ENCODE data around the gene SLC7A6.

The SLC7A6 gene

GRCh38 chr16:68298907-68299561, 34.7 kb downstream of the SLC7A6 start:
- DNase-seq (ENCODE audit: low read depth in 4 of 4, low spot score in 1 of 4): no peak

- DNase-seq (ENCODE audit: low read depth in 4 of 4, low spot score in 1 of 4): no peak
Measured at GRCh38 chr16:68299571-68300453, 35.5 kb downstream of the SLC7A6 start.

DNA sequence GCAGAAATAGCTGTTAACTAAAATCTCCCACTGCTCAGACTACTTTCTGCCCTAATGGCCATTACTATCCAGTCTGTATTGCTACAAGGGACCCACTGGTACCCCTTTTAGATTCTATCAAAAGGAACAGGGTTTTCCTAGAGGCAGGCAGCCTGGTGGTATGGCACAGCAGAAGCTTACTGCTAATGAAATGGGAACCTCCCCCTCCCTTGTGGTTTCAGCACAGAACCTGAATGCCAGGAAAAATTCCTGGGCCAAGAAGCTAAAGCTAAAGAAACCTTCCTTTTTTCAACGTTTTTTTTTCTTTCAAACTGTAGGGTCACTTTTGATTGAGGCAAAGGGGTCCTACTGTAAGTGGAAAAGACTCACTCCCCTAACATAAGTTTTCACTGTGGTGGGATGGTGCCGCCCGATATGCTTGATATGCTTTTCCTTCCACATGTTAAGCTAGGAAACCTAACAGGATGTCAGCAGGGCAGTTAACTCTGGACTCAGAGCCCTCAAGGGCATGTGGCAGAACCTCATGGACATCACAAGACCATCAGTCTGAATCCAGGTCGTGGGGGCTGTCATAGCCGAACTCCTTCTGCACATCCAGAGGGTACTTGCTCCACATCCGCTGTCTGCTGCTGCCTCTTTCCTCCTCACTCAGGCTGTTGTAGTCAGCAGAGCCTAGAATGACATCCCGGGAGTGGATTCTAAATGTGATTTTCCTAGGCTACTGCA, 36.6 kb downstream of the SLC7A6 start:
- DNase-seq (ENCODE audit: low read depth in 4 of 4, low spot score in 1 of 4): no peak

DNA sequence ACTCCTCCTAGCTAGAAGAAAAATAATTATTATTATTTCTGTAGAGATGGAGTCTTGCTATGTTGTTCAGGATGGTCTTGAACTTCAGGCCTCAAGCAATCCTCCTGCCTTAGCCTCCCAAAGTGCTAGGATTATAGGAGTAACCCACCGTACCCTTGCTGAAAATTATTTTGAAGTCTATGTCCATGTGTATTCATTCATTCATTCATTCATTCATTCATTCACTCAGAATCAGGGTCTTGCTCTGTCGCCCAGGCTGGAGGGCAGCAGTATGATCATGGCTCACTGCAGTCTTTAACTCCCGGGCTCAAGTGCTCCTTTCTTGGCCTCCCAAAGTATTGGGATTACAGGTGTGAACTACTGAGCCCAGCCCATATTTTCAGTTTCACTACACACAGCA, 42.3 kb downstream of the SLC7A6 start:
- no peak for DNase-seq (ENCODE audit: low read depth in 4 of 4, low spot score in 1 of 4)

GRCh38 chr16:68309799-68310198, 45.5 kb downstream of the SLC7A6 start:
- DNase-seq (ENCODE audit: low read depth in 4 of 4, low spot score in 1 of 4): no peak

DNA sequence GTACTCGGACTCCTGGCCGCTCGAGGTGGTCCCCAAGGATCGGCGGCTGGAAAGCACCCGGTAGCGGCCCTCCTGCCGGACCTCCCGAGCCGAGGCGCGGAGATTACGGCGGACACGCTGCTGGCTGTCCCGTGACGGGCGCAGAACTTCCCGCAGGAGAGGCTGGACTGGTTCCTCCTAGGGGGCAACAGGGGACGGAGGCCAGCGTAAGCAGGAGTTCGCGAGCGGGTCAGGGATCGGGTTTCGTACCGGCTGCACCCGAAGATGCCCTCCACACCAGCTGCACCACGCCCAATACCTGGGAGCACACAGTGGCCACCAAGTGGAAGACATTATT, 46.1 kb downstream of the SLC7A6 start:
- no peak for DNase-seq (ENCODE audit: low read depth in 4 of 4, low spot score in 1 of 4)

DNA sequence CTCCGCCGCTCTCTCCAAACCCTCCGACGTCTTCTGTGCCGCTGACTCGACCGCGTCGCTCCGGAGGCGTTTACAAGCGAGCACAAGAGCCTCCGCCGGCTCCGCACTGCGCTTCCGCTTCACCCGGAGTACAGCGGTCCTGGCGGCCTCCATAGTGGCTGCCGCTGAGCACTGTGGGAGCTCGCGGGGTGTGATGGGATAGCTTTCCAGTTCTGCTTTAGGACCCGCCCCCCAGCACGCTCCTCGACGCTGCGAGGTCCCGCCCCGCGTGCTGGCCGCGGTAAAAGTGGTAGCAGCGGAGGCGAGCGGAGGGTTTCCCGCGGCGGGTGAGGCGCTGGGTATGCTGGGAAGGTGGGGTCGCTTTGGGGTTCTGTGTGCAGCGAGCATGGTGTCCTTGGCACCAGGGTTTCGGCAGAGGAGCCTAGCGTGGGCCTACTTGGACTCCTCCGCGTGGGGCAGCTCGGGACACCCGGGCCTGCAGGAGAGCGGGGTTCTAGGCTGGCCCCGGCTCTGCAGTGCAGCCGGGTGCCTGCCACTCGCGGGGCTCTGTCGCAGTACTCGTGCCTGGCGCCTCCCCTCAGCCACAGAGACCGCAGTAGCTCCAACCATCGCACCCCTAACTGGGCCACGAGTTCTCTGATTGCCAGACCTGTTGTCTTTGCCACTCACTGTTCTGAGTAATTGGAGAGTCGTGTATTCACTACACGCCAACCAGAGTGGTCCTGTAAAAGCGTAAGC, 46.6 kb downstream of the SLC7A6 start, which contains the start of the genes PRMT7 and SLC7A6OS:
TSS of gene PRMT7 (plus strand) at position 246 of the 738 bp plus-strand sequence. CDS start 4,961 bp downstream, outside the sequence.
TSS of gene SLC7A6OS (minus strand) at position 173 of the 738 bp plus-strand sequence. CDS start at position 153, 20 bp downstream.
- peak; percentile 75 to 94 (median 84) for DNase-seq (ENCODE audit: low read depth in 4 of 4, low spot score in 1 of 4)

DNA sequence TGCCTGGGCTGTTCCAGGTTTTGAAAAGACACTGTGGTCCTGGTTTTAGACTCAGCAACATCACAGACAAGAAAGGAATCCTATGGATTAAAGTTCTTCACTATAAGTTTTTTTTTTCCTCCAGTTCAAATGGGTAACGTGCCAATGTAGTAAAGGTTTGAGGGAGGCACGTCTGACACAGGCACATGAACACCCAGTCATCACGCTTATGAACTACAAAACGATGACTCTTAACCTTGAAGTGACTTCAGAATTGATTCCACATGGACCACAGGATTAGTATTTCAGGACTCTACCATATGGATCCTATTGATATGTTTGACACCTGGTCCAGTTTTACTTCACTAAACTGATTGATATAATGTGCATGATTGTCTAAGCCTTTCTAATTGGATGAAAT, 48.8 kb downstream of the SLC7A6 start:
- DNase-seq (ENCODE audit: low read depth in 4 of 4, low spot score in 1 of 4): no peak

GRCh38 chr16:68319185-68319908, 55.0 kb downstream of the SLC7A6 start:
- peak; percentile 5 to 38 (median 20) for DNase-seq (ENCODE audit: low read depth in 4 of 4, low spot score in 1 of 4)

DNA sequence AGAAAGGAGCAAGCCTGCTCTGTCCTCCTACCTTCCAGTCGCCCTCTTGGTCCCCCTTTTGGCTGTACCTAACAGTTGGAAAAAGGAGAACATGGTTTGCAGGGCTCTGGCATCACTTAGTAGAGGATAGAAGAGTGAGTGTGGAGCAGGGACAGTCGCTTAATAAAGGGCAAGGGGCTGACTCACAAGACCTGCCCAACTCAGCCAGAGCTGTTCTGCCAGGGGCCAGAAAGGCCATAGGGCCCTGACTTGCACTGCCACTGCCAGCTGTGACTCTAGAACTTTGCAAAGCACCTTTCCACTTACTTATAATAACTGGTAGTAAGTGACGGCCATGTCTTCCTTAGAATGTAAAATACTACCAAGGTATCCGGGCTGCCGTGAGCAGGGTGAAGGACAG, 60.0 kb downstream of the SLC7A6 start:
- DNase-seq (ENCODE audit: low read depth in 4 of 4, low spot score in 1 of 4): no peak

- no peak for DNase-seq (ENCODE audit: low read depth in 4 of 4, low spot score in 1 of 4)
Measured at GRCh38 chr16:68324780-68325357, 60.5 kb downstream of the SLC7A6 start.

DNA sequence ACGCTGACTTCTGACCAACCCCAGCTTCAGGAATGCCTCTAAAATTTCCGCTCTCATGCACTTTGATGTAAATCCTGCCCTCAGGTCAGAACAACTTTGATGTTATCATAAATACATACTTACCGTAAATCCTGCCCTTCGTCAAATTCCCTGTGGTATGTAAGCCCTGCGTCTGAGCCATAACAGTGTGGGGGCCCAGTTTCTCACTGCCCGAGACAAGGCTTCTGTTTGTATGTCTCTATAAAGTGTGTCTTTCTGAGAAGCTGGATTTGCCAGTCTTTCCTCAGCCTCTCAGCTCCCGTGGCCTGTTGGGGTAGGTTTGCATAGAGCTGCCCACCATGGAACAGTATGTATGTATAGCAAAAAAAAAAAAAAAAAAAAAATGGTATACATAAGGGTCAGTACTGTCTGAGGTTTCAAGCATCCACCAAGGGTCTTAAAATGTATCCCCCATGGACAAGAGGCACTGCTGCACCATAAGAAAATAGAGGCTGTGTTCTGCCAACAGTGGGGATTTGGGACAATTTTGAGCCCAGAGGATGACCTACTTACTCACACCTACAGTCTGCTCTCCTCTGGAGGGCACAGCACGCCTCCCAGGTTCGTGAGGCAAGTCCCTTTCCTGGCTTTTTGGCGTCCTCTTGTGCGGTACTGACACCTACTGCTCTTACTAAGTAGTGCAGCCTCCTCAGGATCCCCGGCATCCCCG, 64.0 kb downstream of the SLC7A6 start:
- peak; percentile 50 to 60 (median 56) for DNase-seq (ENCODE audit: low read depth in 4 of 4, low spot score in 1 of 4)

GRCh38 chr16:68328860-68329390, 64.6 kb downstream of the SLC7A6 start:
- DNase-seq (ENCODE audit: low read depth in 4 of 4, low spot score in 1 of 4): no peak

DNA sequence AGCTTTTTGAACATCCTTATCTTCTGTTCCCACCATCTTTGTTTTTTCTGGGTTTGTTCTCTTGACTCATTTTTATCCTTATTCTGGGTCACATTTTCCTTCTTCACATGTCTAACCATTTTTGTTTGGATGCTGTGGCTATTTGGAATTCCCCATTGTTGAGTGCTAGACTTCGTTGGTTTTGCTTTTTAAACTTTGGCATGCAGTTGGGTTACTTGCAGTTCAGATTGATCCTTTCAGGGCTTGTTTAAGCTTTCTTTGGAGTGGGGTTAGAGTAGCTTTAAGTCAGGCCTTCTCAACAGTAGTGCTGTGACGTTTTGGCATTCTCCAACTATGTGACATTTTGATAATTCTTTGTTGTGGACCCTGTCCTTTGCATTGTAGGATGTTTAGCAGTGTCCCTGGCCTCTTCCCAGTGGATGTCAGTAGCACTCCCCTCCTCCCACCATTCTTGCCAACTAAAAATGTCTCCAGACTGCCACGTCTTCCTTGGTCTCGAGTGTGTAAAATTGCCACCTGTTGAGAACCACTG, 67.6 kb downstream of the SLC7A6 start:
- no peak for DNase-seq (ENCODE audit: low read depth in 4 of 4, low spot score in 1 of 4)

DNA sequence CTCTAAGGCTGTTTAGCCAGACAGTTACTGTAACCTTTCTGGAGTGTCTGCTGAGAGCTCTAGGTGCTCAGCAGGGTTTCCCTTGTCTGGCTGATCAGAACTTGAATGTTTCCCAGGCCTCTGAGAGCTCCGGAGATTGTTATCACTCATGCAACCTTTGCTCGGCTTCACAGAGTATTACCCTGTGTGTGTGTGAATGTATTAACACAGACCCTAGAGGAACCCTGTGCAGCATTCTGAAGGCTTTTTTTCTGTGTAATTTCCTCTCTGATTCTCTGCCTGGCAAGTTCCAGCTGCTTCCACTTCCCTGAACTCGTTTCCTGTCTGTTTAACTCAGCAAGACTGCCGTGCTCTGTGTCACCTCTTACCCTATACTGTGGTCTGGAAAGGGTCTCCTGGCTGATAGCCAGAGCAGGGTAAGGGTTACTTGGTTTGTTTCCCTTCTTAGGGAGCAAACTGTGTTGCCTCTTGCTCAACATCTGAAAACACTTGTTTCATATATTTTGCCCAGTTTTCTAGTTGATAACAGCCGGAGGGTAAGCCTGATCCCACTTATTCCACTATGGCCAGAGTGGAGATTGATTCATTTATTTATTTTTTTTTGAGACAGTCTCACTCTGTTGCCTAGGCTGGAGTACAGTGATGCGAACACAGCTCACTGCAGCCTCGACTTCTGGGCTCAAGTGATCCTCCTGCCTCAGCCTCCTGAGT, 68.2 kb downstream of the SLC7A6 start:
- no peak for DNase-seq (ENCODE audit: low read depth in 4 of 4, low spot score in 1 of 4)

DNA sequence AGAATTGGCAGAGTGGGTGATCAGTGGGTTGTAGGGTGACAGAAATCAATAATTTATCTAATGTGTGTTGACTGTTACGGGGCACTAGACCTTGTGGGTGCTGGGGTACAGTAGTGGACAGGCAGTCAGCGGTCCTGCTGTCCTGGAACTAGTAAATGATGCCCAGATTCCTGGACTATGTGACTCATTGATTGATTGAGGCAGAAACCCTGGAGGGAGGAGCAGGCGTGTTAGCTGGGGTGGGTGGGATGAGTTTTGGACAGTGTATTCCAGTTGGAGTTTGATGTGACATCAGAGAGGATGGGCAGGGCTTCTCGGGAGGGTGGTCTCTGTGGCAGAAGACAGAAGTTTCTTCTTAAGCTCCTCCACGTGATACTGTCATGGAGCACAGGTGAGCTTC, 70.8 kb downstream of the SLC7A6 start:
- DNase-seq (ENCODE audit: low read depth in 4 of 4, low spot score in 1 of 4): no peak

GRCh38 chr16:68338326-68339119, 74.2 kb downstream of the SLC7A6 start:
- no peak for DNase-seq (ENCODE audit: low read depth in 4 of 4, low spot score in 1 of 4)

All from stimulated activated CD4-positive, alpha-beta T cell treated with anti-CD3 and anti-CD28 coated beads, Interleukin-1b, Interleukin-23, amount 100 ng/mL, for 24 hours (primary cell).